Kidney tubule cell (primary cell): ENCODE data around the gene MAP4K1.

Source experiments
- DNase-seq: peaks from one replicate; pipeline ENCODE4 v3.0.0-alpha.2; 2018; ENCODE audit warnings: low spot score

The MAP4K1 gene

DNA sequence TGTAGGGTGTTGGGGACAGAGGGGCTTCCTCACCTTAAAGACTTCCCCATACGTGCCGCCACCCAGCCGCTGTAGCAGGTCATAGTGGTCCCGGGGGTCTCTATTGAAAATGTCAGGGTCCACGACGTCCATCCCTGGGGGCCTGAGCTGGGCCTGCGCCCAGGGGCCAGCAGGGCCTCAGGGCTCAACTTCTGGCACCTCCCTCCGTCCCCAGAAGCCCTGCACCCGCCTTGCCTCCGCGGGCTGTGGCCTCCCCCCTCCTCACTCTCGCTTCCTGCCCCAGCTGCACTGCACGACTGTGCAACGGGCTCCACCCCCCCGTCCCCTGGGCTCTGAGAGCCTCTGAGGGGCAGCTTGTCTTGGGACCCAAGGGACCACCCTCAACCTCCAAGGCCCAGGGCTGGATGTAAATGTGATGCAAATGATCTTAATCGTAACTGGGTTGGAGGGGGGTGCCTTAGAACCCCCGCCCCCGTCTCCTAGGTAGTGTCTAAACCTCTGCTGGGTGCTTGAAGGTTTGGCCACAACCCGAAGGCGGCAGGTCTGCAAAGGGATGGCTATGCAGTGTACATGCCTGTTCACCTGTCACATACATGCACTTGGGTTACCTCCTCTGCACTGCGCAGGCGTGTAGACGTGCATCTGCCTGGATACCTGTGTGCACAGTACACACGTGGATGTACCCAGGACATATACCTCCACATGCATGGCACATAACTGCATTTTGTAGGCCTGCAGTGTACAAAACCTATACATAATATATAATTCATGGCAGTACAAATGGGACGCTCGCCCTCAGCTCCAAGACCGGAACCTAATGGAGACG lies at the start of gene MAP4K1:
Gene MAP4K1, minus strand, starts transcription at position 190 of the 826 bp plus-strand sequence. Its CDS starts 58 bp downstream, at position 132.
- DNase-seq: peak; percentile 18

DNA sequence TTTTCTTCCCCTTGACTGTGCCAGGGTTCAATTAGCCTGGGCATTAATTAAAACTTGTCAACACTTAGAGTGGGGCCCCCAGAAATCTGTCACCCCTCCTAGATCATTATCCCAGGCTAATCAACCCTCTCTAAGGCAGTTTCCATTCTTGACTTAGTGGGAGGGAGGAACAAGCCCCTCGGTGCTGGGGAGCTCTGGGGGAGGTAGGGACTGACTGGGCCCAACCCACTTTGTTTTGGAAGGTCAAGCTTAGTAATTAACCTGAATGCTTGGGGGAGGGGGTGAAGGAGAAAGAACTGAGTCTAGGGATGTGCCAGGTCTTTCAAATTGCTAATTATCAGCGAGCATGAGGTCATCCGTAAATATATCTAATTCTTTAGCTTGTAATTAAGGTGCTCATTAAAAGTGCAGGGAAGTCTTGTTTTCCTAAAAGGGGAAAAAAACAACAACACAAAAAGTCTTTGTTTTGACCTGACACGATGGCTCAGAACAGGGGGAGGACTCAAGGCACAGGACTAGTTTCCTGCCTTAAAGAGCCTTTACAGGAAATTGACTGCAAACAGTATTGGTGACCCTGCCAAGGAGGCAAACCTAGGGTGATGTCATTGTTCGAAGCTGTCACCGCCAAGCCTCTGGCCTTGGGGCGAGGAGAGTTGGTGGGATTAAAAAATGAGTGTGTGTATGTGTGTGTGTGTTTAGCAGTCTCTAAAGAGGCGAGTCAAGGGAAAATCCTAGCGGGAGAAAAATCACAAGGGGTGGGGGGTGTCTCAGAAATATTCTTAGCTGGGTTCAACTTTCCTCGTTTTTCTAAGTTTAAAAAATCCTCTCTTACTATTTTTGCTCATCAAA lies 49.1 kb upstream of the MAP4K1 start:
- peak; percentile 89 for DNase-seq

DNA sequence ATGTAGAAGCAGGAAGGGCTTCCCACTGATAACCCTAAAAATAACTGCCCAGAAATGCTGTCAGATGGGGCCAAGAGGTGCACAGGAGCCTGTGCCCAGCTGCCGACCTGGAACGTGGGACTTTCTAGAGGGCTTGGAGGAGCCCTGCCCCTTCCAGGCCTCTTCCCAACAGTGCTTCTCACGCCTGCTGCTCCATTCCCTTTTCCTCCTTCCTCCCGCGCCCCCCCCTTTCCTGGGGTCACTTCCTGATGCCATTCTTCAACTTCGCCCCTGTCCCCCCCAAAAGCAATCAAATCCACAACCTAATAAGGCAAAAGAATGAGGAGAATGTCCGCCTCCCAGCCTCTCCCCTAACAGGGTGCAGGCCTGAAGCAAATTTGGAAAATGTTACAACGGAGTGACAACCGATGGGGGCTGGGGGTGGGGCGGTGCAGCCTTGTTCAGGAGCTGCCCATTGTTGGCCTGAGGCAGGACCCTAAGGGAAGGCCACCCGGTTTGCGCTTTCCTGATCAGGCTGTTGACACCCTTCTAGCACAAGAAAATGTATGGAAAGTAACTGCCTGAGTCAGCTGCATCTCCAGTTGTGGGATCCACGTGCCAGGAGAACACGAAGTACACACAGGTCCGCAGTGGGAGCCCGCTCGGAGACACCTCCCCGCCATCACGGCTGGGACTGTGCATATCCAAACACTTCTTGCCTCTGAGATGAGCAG lies 48.4 kb upstream of the MAP4K1 start:
- DNase-seq: peak; percentile 62

DNA sequence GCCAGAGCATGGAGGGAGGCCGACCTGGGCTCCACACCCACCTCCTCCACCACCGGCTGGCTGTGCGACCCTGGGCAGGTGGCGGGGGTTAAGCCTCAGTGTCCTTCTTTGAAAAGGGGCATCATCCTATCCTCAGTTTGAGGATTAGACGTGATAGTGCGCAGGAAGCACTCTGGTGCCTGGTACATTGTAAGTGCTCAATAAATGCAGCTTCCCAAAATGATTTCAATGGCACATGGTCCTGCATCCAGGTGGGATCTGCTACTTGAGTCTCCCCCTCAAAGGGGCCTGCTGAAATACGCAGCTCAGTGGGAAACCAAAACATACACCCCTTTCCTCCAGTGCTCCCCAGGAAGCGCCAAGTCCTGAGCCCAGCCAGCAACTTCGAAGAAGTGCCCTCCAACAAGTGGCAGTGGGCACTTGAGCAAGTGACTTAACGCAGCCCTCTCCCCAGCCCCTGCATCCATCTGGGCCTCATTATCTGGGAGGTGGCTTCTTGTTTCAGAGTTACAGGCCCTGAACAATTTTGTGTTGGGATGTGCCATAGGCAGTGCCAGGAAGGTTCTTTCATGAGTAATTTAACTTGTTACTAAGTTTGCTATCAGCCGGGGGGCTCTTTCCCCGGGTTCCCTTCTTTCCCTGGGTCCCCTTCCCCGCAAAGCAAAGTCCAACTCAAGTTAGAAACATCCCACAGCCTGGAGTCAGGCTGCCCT lies 47.6 kb upstream of the MAP4K1 start:
- DNase-seq: no peak

DNA sequence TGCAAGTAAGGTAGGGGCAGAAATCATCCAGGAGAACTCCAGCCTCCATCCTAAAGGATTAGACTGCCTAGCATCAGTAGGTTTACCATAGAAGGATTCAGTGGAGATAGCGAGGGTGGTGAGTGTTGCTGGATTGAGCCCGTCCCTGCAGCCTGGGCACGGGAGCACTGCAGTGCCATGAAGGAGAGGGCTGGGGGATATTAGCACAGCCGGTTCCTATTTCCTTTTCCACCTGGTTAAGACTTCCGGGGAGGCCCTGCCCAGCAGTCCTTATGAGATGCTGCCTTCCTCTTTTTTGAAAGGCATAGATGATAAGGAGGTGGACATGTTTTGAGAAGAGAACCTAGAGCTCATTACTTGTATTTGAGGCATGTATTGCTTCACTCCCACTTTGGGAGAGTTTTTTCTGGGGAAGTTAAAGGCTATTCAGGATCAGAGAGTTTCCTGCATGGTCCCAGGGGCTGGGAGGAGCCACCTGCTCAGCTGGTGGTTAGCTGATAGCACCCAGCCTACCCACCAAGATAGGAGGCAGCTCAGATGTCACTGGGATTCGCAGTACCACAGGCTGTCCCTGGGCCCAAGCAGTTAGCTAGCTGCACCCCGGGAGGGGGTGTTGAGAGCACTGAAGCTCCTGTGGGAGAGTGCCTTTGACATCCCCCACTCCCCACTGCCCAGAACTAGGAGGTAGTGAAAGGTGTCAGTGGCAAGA lies 46.9 kb upstream of the MAP4K1 start:
- no peak for DNase-seq

DNA sequence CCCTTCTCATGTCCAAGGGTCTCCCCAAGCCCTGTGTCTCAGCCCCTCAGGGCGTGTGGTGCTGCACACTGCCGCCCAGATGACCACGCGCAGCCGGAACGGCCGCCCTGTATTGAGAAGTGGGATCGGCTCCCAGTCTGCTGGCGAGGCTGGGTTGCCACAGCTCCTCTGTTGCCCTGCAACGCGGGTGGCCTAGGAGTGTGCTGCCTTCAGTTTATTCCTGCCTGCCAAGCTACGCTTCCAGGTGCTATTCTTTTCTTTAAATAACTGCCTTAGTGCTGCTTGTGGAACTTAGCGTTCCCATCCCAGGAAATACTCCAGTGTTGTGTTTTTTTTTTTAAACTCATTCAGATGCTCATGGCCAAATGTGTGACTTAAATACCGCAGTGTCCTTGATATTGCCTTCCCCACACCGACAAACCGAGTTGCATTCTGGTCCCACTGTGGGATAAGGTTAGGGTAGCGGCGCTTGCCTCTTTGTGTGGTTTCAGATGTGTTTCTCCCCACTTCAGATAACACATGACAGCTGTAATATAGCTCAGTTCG lies 46.3 kb upstream of the MAP4K1 start:
- no peak for DNase-seq

DNA sequence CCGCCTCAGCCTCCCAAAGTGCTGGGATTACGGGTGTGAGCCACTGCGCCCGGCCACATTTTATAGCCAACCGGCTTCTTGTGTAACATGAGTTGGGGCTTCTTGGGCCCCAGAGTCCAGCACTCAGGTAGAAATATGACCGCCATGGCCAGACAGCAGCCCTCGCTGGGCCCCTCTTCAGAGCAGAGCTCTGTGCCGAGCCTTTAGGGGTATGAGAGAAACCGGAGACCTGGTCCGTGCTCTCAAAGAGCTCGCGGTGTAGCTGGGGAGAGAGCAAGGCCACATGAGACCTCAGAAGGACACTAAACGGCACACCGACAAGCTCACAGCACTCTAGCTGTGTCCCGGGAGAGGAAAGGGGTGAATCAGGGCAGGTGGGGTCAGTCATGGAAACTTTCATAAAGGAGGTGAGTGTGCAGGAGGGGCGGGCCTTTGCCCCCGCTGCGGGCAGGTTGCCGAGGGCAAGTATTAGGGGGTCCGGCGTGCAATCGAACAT lies 45.5 kb upstream of the MAP4K1 start:
- DNase-seq: no peak

DNA sequence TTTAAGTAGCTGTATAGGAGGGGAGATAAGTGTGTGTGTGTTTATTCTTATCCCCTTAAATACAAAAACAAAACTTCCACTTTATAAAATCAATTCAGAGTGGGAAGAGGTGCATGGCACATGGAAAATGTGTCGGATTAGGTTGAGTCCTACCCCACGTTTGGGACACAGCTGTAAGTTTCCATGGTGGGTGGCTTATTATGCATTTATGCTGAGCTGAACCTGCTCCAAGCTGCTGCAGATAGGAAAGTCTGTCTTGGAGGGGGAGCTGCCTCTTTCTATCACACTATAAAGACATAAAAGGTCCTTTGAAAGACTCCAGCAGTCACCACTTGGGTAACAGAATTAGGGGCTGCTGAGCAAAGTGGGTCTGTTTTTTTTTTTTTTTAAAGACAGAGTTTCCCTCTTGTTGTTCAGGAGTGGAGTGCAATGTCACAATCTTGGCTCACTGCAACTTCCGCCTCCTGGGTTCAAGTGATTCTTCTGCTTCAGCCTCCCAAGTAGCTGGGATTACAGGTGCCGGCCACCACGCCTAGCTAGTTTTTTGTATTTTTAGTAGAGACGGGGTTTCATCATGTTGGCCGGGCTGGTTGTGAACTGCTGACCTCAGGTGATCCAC lies 44.9 kb upstream of the MAP4K1 start:
- DNase-seq: no peak

DNA sequence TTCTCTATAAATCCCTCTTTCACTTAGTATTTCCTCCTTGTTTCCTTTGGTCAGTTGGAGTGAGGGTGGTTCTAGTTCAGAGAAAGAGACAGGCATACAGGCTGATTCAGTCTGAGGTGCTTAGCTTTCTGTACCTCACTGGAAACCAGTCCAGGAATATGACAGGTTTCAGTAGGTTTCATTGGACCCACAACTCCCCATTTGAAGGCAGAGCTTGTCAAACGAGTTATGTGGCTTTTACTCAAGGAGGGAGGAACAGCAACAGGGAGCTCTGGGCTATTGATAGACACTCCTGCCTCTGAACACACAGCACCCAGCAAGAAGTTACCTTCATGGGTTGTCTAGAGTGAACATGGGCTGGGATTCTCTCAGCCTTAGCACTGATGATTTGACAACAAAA lies 44.2 kb upstream of the MAP4K1 start:
- no peak for DNase-seq

DNA sequence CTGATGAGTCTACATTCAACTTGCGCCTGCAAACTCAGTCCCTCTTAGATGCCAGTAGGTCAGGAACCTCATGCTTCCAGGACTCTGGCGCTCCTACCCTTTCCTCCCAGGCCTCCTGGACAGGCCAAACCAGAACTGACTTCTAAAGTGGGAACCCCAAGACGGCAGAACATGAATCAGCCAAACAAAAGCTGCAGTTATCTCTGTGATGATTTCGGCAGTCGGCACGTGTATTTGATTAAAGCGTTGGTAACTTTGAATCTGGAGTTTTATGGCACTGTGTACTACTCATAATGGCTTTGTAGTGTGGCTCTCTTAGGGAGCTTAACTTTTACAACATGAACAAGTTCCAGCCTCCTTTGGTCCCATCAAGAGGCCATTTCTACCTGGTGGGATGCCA lies 43.4 kb upstream of the MAP4K1 start:
- DNase-seq: no peak

DNA sequence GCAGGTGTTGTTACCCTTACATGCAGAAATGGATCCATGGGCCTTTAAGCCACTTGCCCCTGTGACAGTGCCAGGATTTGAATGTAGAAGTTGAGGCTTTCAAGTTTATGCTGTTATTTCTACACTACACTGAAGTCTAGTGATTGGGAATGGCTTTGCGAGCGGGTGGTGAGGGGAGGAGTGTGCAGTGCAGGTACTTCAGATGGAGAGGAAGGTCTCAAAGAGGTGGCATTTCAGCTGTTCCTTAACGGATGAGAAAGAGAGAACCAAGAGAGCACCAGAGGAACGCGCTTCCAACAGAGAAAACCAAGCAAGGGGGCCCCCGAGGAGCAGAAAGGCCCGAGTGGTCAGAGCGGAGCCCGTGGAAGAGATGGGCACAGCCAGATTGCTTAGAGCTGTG lies 43.0 kb upstream of the MAP4K1 start:
- DNase-seq: no peak

DNA sequence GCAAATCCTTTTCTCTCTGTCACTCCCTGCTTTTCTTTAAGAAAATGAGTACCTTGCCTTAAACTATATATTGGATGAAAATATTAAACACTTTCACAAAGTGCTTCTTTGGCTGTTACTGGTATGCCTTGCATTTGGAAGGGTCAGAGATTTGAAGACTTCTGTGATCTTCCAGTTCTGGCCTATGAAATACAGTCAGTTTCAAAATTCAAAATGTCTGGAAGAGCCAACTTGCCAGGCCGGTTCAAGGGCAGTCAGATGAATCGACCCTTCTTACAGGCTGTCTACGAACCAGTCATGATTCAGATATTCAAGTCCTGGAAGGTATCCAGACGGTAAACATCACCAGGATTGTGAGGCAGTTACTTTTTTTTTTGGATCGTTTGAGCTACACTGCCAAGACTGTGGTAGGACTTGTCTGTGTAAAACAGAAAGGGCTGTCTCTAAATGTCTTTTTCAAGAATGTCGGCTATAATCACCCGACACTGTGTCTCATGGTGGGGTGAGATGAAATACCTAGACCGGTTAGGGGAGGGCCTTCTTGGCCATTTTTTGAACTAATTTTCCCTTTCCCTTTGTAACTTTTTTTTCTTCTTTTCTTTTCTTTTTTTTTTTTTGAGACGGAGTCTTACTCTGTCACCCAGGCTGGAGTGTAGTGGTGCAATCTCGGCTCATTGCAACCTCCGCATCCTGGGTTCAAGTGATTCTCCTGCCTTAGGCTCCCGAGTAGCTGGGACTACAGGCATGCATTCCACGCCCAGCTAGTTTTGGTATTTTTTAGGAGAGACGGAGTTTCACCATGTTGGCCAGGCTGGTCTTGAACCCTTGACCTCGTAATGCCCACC lies 40.9 kb upstream of the MAP4K1 start:
- peak; percentile 99 for DNase-seq

DNA sequence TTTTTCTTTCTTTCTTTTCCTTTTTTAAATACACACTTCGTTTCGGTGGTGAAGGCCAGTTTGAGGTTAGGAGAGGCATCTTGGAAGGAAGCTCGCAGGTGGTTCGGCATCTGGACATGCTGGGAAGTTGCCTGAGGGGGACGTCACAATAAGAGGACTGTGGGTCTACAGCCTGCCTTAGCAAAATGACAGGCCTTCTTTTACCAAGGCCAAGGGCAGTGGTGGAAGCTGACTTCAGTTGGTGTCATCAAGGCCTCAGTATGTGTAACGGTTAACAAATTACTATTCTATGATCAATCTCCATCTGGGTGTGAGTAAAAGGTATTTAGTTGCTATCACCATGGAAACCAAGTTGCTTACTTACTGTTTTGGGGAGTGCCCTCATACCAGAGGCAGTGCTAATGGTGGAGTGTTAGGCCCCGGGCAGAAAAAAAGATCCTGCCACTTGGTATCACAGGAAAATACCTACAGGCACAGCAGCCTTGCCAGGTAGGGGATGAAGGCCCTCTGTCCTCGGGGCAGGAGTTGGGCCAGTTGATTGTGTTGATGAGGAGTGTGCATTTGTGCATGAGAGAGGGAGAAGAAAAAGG lies 40.0 kb upstream of the MAP4K1 start:
- DNase-seq: peak; percentile 99

DNA sequence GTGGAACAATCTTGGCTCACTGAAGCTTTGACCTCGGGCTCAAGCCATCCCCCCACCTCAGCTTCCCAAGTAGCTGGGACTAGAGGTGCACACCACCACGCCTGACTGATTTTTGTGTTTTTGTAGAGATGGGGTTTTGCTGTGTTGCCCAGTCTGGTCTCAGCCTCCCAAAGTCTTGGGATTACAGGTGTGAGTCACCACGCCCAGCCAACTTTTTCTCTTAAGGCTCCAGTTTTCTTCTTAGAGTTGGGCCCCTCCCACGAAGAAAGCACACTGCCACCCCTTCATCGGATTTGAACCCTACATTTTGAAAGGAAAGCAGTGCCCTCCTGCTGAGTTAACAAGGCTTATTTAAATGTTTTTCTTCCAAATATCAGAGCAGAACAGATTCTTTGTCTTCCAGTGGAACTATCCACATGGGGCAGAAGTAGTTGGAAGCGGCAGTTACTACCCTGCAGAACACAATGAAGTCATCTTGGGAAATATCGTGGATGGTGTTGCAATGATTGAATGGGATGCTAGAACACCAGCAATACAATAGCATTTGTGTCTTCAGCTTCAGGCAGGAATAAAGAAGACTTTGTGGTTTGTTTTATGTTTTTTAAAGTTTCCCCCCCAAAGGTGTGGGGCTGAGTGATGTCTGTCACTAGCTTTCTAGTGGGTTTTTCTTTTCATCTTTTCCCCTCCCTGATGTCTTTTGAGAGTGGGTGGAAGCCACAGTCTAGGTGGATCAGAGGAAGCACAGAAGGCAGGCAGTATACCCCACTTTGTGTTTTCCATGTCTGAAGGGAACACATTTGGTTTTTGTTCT lies 38.6 kb upstream of the MAP4K1 start:
- DNase-seq: peak; percentile 70

DNA sequence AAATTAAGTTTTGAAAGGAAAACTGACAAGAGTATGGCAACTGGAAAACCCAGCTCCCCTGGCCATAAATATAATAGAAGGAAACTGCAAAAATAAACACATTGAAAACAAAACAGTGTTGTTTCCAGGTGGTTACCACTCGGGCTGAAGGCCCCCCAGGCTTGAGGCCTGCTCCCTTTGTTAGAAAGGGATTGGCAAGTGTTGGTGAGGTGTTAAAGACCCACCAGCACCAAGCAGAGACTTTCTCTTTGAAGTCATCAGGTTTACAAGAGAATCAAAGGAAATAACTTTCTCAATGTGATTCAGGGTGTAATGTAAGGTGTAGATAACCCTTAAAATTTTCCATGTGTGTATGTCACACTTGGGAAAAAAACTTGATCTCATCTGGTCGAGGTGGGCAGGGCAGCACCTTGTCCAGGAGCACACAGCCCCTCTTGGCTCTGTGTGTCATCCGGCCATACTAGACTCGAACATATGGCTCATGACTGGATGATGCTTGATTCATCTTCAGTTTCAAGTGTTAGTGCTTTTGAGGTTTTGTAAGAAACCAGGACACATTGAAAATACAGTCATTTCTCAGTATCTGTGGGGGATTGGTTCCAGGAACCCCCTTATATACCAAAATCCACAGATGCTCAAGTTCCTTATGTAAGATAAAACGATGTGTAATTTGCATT lies 37.5 kb upstream of the MAP4K1 start:
- DNase-seq: peak; percentile 68

DNA sequence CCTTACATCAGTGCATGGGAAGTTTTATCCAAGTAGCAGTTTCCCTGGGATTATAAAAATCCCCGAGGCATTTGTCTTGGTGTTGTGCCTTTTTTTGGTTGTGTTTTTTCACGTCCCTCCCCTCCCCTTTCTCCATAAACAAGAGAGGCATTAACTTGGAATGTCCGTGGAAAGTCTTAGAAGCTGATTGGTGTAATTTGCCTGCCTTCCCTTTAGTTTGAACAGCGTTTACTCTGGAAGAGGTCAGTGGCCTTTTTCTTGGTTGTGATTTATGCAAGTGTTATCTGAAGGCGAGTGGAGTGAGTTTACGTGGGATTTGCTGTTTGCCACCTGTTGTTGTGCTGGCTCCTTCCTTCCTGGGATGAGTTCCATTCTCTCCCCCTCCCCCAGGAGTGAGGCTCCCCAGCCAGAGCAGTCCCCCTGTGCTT lies 36.9 kb upstream of the MAP4K1 start:
- DNase-seq: peak; percentile 26

DNA sequence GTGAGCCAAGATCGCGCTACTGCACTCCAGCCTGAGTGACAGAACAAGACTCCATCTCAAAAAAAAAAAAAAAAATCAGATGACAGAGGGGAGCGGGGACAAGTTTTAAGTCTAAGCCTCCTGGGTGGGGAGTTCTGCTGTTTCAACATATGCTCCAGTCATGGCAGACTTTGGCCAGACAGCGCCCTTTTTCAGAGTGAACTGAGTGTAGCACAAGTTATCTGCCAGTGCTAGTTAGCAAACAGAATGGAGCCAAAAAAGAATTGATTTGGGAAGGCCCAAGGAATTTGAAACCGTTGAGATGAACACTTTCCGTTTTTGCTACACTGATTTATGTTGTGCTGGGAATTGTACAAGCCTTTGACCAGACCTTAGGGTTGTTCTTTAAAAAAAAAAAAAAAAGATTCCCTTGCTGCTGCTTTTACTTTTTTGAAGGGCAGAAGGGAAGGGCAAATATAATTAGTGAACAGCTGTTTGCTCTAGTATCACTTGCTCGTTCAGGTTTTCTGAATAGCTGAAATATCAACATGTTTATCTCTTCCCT lies 35.3 kb upstream of the MAP4K1 start:
- DNase-seq: peak; percentile 38
